GM12801 (cell line): Measurements from ENCODE around the gene HRH1.

Experiments
- CTCF ChIP-seq: IDR thresholded peaks from one replicate; pipeline ENCODE4 v1.5.1; 2011; ENCODE audit warnings: control low read depth; ENCODE audit not compliant: insufficient read length; ENCODE audit errors: extremely low read depth

Gene HRH1

DNA sequence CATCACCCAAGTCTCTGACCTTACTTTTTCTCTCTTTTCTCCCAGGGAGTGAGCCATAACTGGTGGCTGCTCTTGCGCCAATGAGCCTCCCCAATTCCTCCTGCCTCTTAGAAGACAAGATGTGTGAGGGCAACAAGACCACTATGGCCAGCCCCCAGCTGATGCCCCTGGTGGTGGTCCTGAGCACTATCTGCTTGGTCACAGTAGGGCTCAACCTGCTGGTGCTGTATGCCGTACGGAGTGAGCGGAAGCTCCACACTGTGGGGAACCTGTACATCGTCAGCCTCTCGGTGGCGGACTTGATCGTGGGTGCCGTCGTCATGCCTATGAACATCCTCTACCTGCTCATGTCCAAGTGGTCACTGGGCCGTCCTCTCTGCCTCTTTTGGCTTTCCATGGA lies 104.7 kb downstream of the HRH1 start:
- no peak for TF ChIP-seq CTCF

DNA sequence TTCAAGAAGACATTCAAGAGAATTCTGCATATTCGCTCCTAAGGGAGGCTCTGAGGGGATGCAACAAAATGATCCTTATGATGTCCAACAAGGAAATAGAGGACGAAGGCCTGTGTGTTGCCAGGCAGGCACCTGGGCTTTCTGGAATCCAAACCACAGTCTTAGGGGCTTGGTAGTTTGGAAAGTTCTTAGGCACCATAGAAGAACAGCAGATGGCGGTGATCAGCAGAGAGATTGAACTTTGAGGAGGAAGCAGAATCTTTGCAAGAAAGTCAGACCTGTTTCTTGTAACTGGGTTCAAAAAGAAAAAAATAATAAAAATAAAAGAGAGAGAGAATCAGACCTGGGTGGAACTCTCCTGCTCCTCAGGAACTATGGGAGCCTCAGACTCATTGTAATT lies 106.2 kb downstream of the HRH1 start:
- TF ChIP-seq CTCF, result no peak

DNA sequence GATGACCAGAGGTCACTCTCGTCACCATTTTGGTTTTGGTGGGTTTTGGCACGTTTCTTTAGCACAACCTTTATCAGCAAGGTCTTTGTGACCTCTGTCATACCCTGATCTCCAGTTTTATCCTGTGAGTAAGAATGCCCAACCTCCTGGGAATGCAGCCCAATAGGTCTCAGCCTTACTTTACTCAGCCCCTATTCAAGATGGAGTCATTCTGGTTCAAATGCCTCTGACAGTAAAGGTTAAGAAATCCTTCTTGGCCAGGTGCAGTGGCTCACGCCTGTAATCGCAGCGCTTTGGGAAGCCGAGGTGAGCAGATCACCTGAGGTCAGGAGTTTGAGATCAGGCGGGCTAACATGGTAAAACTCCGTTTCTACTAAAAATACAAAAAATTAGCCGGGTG lies 114.7 kb downstream of the HRH1 start:
- TF ChIP-seq CTCF, result no peak

DNA sequence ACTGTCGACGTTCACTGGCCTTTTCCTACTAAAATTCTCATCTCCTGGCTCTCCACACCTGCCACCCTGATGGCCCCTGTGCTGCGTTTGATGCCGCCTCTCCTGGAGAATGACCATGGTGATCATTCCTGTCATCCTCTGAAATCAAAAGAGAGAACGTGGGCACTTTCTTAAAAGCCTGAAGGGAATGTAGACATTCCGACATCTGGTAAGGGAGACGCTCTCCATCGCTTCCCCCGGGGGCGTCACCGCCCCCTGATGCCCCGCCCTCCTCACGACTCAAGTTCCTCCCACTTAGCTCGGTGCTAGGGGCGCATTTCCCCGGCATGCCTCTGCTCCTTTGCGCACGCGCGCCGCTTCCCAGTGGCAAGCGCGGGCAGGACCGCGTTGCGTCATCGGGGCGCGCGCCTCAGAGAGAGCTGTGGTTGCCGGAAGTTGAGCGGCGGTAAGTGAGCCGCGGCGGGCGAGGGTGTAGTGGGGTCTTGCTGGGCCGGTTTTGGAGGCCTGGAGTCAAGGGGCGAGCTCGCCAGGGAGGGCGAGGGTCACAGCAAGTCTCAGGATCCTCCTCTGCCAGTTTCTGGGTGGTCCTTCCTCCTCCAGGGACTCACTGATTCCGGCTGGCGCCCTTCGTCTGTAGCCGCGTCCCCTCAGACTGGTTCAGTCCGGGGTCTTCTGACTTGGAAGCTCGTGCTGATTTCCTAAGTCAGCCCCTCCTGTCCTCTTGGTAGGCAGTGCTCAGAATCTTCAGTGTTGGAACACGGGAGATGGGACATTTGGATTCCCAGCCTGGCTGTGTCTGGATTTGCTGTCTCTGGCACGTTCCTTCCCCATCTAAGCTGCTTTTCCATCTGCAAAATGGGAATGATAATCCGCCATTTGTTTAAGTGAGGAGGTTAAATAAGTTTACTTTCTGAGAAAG lies 118.0 kb downstream of the HRH1 start, which contains the start of gene ATG7:
Gene ATG7 (plus strand): TSS at position 412 of the 919 bp plus-strand sequence. CDS start 26,299 bp downstream, outside the sequence.
- TF ChIP-seq CTCF, result no peak

- no peak for TF ChIP-seq CTCF
Observed at GRCh38 chr3:11272906-11273574, 118.7 kb downstream of the HRH1 start.

DNA sequence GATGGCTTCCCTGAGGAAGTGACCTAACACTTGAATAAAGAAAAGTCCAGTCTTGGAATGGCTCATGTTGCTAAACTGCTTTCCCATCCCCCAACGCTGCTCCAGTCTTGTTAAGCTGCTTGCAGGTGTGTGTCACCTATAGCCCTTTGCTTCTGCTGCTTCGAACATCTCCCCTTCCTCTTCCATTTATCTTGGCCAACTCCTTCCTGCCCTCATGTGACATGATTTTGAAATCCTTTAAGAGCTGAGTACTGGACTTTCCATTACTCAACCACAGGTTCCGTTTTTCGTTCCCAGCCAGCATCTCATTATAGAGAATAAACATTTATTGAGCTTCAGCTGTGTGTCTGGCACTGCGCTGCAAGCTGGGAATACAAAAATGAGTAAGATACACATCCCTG lies 119.6 kb downstream of the HRH1 start:
- TF ChIP-seq CTCF, result no peak

DNA sequence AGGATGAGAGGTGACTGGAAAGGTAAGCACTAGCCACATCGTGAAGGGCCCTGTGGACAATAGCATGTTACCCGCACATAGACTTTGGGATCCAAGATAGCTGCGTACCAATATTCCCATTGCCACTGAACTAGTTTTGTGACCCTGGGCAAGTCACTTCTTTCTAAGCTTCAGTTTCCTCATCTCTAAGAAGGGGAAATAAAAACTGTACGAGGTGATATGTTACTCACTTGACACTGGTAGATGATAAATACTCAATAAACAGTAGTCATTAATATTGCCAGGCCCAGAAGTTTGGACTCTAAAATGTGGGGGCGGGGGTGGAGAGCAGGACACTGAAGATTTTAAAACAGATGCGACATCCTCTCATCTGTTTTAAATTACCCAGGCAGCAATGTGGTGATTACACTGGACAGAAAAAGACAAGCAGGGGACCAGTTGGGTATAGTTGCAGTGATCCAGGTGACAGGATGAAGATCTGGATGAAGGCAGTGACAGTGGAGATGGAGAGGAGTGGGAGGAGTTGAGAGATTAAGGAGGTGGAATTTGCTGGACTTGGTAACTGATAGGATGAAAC lies 120.4 kb downstream of the HRH1 start:
- no peak for TF ChIP-seq CTCF
